Endothelial cell of umbilical vein (primary cell): Measurements from ENCODE around the gene ANKRD16.

ENCODE experiments used
- CTCF ChIP-seq, 2 donors: IDR thresholded peaks; 1 replicate in 1 of 2; 2 replicates in 1 of 2; pipeline ENCODE4 v1.5.1; 2011; ENCODE audit warnings: low read length in 2 of 2, mild to moderate bottlenecking in 2 of 2, moderate library complexity in 2 of 2, control low read depth in 1 of 2, inconsistent platforms in 1 of 2, low read depth in 1 of 2; ENCODE audit not compliant: insufficient read depth in 1 of 2; ENCODE audit errors: extremely low read depth in 1 of 2
- EZH2 ChIP-seq: IDR thresholded peaks from 2 replicates; pipeline ENCODE4 v1.6.1; 2012; ENCODE audit warnings: borderline replicate concordance, low read depth, mild to moderate bottlenecking, moderate library complexity, low read length, inconsistent platforms; ENCODE audit not compliant: severe bottlenecking

- TF ChIP-seq CTCF (IDR thresholded peaks at IDR 0.05; ENCODE audit: extremely low read depth in 1 of 2, insufficient read depth in 1 of 2, low read depth in 1 of 2, low read length in 2 of 2): no peak
- no peak for TF ChIP-seq EZH2
Measured at GRCh38 chr10:5902511-5903274, 13.0 kb upstream of the ANKRD16 start.
